CD8-positive, alpha-beta memory T cell (primary cell): ENCODE measurements around the gene HCN4. TPM values are rescaled to one million over a fixed set of nuclear protein-coding genes. Genes with fewer than 3 reads are reported as not detected.

Source experiments
- polyA plus RNA-seq: library from polyadenylated mRNA; unstranded; fragments of 300-500 nt; fragmentation: Illumina TruSeq; gene quantifications from one replicate; pipeline ENCODE4 v1.2.3, GENCODE V29; 2021
- total RNA-seq, 2 experiments: library from RNA; stranded (reverse); gene quantifications; one replicate each; pipeline ENCODE4 v1.2.3, GENCODE V29; 2021

The HCN4 gene
- total and polyA plus RNA-seq, 3 experiments from 2014 or later: 0.02 TPM; not detected in 1

Other genes starting within 250 kb of the HCN4 start
- gene REC114, start 74.2 kb upstream of the HCN4 start, total RNA-seq: not detected
- gene REC114, start 74.2 kb upstream of the HCN4 start, polyA plus RNA-seq: not detected